Activated CD4-positive, alpha-beta T cell treated with anti-CD3 and anti-CD28 coated beads for 48 hours (primary cell): ENCODE data around the gene ZNF564.
"Not testable (repeated sequence)": the region's sequence is repeated elsewhere in the genome, so short reads cannot be mapped to it uniquely, and the experiment has no call there.

Experiments used
- DNase-seq: peaks from one replicate; pipeline ENCODE4 v3.0.0-alpha.2; 2020

The ZNF564 gene

DNA sequence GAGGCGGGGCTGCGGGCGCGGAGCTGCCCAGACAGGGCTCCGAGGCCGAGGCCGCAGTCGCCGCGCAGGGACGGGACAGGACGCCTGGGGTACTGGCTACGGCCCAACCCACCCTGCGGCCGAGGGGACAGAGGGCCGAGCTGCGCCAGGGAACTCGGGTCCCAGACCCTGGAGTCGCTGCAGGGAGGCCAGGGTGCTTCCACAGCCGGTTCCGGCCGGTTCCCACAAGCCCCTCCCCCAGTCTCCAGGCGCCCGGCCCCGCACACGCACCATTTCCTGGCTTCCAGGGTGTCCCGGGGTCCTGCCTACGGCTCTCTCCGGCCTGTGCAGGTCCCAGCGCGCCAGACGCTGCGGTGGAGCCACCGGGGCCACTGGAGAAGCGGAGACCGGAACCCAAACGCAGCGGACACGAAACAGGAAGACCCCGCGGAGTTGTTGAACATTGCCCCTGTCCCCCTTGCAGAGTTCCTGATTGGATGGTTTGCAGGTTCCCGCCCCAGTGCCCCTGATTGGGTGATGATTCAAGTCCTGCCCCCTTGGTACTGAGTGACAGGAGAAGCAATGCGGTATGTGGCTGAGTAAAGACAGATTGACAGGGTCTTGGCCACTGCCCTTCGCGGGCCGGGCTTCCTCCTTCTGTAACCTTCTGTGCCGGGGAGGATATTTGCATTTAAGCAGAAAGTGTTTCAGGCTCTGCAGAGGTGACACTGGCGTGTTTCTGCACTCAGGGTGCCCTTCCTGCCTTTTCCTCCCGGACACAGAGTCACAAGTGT lies at the start of gene ZNF564:
ZNF564 (minus strand) TSS at position 423 of the 773 bp plus-strand sequence; CDS start at position 273, 150 bp downstream.
- peak; percentile 93 for DNase-seq

- no peak for DNase-seq
Observed at GRCh38 chr19:12597594-12597993, 46.3 kb upstream of the ZNF564 start.

DNA sequence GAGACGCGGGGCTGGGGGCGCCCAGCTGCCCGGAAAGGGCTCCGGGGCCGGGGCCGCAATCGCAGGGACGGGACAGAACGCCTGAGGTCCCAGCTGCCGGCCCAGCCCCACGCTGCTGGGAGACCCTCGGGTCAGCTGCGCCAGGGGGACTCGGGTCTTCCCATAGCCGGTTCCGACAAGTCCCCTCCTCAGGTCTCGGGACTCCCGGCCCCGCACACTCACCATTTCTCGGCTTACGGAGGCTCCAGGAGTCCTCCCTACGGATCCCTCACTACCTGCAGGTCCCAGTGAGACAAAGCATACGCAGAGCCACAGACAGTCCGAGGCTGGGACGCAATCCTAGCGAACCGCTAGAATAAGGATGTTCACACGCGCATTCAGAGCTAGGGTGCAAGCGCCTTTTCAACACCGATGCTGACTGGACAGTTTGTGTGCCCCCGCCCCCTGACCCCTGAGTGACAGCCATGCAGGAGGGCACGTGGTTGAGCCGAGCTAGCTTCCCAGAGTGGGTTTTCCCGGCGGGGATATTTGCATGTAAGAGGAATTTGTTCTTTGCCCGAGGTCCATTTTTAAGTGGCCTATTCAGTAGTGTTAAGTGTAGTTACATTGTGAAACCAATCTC lies 45.8 kb upstream of the ZNF564 start:
- DNase-seq: no peak

DNA sequence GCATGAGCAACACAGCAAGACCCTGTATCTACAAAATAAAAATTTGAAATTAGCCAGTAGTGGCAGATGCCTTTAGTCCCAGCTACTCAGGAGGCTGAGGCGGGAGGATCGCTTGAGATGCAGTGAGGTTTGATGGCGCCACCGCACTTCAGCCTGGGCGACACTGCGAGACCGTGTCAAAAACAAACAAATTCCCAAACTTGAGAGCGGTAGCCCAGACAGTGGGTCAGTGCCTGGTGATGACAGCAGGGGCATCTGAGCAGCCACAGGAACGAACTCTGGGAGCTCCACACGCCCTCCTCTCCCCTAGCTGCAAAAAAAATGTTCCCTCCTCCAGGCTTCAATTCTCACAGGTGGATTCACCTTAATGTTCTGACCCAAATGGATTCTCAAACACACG lies 45.2 kb upstream of the ZNF564 start:
- DNase-seq: no peak

- DNase-seq: no peak
Observed at GRCh38 chr19:12581100-12581499, 29.8 kb upstream of the ZNF564 start.

- no peak for DNase-seq
Observed at GRCh38 chr19:12580180-12580694, 29.0 kb upstream of the ZNF564 start.

- no peak for DNase-seq
Observed at GRCh38 chr19:12578641-12579040, 27.4 kb upstream of the ZNF564 start.

DNA sequence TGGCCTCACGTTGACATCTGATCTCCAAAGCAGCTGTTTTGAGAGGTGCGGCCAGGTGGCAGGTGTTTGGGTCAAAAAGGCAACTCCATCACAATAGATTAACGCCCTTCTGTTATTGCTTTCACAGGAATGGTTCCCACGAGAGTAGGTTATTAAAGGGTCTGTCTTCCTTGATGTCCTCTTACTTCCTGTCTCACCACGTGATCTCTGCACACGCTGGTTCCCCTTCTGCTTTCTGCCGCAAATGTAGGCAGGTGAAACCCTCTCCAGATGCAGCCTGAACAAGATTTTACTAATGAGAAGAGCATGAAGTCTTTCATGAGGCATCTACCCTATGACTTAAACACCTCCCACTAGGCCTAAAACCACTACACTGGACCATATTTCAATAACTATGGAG lies 22.8 kb upstream of the ZNF564 start:
- no peak for DNase-seq

DNA sequence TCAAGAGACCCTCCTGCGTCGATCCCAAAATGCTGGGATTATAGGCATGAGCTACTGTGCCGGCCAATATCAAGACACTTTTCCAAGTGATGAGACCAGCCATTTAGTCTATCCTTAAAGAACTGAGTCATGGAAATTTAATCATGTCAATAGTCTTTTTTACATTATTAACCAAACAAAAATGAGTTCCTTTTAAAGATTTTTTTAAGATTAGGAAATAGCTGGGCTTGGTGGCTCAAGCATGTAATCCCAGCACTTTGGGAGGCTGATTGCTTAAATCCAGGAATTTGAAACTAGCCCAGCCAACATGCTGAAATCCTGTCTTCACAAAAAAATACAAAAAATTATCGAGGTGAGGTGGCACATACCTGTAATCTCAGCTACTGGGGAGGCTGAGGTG lies 16.7 kb upstream of the ZNF564 start:
- DNase-seq: no peak

- not testable (repeated sequence) for DNase-seq
Observed at GRCh38 chr19:12566380-12566779, 15.1 kb upstream of the ZNF564 start.

GRCh38 chr19:12564016-12564664 lies 12.9 kb upstream of the ZNF564 start:
- peak; percentile 96 for DNase-seq

- DNase-seq: peak; percentile 10
Observed at GRCh38 chr19:12555456-12555930, 4.2 kb upstream of the ZNF564 start.

GRCh38 chr19:12546903-12547302 lies 4.4 kb downstream of the ZNF564 start:
- no peak for DNase-seq

GRCh38 chr19:12546068-12546467 lies 5.2 kb downstream of the ZNF564 start:
- DNase-seq: no peak

GRCh38 chr19:12545267-12545666 lies 6.0 kb downstream of the ZNF564 start:
- DNase-seq: no peak

DNA sequence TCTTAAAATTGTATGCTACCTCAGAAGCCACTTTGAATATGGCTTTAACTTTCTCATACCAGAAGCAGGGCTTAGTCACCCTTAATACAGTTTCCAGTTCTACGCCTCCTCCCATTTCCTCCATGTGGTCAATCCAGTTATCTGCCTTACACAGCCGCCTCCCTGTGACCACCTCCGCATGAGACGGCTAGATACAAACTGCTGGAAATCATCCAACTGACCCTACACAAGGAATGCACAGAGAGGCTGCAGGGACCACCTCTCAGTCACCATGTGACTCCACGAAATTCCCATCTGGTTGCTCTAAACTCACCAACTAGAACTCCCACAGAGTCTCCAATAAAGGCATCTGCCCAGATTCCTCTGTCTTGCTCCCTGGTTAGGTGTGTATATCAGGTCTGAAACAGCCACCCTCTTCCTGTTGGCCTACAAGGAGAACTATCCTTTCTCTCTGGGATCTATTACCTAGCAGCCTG lies 6.8 kb downstream of the ZNF564 start:
- no peak for DNase-seq

GRCh38 chr19:12543855-12544254 lies 7.4 kb downstream of the ZNF564 start:
- no peak for DNase-seq

DNA sequence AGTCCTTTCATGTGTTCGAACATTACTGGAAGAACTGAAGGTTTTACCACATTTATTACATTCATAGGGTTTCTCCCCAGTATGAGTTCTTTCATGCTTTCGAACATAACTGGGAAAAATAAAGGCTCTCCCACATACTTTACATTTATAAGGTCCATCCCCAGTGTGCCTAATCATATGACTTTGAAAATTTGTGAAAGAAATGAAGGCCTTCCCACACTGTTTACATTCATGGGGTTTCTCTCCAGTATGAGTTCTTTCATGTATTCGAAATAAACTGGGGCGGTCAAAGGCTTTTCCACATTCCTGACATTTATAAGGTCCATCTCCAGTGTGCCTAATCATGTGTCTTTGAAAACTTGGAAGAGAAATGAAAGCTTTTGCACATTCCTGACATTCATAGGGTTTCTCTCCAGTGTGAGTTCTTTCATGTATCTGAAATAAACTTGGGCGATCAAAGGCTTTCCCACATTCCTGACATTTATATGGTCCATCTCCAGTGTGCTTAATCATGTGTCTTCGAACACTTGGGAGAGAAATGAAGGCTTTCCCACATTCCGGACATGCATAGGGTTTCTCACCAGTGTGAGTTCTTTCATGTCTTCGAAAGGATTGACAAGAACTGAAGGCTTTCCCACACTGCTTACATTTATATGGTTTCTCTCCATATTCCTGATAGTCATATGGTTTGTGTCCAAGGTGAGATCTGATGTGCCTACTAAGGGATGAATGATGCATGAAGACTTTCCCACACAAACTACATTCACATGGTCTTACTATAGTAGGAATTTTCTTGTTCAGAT lies 24.0 kb downstream of the ZNF564 start:
- no peak for DNase-seq

DNA sequence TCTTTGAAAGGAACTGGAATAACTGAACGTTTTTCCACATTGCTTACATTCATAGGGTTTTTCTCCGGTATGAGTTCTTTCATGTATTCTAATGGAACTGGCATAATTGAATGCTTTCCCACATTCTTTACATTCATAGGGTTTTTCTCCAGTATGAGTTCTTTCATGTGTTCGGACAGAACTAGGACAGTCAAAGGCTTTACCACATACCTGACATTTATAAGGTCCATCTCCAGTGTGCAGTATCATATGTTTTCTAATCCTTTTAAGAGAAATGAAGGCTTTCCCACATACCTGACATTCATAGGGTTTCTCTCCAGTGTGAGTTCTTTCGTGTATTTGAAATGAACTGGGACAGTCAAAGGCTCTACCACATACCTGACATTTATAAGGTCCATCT lies 24.7 kb downstream of the ZNF564 start:
- DNase-seq: no peak

- peak; percentile 26 for DNase-seq
Observed at GRCh38 chr19:12521996-12522395, 29.3 kb downstream of the ZNF564 start.

DNA sequence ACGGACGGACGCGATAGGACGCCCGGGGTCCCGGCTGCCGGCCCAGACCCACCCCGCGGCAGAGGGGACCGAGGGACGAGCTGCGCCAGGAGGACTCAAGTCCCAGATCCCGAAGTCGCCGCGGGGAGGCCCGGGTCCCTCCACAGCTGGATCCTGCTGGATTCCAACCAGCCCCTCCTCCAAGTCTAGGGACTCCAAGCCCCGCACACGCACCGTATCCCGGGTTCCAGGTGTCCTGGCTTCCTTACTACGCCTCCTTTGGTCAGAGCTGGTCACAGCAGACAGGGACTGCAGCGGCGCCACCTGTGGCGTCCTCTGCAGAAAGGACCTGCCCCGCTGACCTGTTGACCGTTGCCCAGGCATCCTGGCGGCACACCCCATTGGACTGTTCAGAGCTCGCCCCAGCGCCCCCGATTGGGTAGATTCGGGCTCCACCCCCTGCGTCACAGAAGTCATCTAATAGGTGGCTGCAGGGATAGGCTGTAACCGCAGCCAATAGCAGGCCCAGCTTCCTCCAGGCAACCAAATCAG lies 37.7 kb downstream of the ZNF564 start:
- no peak for DNase-seq

- no peak for DNase-seq
Observed at GRCh38 chr19:12497032-12497431, 54.2 kb downstream of the ZNF564 start.
